GM21825 (cell line): Measurements from ENCODE around the gene BLZF1.
"Not testable (repeated sequence)": the region's sequence is repeated elsewhere in the genome, so short reads cannot be mapped to it uniquely, and the experiment has no call there.

ENCODE experiments used
- ATAC-seq: cut with Tn5 transposase; IDR thresholded peaks from one replicate; pipeline ENCODE4 v1.9.1; 2021; ENCODE audit warnings: mild to moderate bottlenecking, moderate library complexity; ENCODE audit not compliant: unreplicated experiment

The BLZF1 gene

GRCh38 chr1:169360415-169360814 lies 7.6 kb upstream of the BLZF1 start:
- no peak for ATAC-seq

GRCh38 chr1:169361281-169361680 lies 6.7 kb upstream of the BLZF1 start:
- no peak for ATAC-seq

GRCh38 chr1:169363046-169363730 lies 4.8 kb upstream of the BLZF1 start:
- no peak for ATAC-seq

DNA sequence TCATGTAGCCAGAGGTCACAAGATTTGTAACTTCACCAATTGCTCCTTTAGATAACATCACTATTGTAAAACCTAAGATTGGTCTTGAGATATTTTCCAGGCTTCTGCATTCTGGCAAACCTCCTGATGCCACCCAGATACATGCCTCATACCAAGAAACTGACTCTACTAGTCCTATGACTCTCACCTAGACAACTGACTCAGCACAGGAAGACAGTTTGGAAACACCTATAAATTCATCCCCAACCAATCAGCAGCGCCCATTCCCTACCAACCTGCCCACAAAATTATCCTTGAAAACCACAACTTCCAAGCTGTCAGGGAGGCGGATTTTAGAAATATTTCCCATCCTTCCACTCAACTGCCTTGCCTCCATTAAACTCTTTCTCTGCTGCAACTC lies 3.0 kb upstream of the BLZF1 start:
- ATAC-seq: no peak

DNA sequence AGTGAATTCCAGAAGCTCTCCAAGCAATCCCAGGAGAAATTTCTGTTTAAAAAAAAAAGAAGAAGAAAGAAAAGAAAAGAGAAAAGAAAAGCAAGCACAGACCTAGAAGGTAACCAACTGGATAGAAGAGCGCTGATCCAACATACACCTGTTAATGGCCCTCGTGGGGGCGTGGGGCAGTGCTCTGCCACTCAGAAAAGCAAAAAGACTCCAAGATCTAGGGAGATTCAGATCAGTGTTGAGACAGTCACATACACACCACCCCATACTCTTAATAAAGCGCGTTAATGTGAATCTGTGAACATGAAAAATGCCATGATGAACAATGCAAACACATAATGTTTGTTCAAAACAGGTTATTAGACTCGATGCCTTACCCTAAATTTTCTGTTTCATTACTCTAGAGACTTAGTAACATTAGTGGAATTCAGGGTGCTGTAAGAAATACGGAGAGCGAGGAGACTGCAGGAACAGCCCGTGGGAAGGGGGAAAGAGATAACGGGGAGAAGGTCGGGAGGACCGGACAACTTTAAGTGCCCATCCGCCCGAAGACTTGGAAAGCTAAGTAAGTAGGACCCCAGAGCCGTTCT lies 804 bp upstream of the BLZF1 start:
- ATAC-seq: no peak

DNA sequence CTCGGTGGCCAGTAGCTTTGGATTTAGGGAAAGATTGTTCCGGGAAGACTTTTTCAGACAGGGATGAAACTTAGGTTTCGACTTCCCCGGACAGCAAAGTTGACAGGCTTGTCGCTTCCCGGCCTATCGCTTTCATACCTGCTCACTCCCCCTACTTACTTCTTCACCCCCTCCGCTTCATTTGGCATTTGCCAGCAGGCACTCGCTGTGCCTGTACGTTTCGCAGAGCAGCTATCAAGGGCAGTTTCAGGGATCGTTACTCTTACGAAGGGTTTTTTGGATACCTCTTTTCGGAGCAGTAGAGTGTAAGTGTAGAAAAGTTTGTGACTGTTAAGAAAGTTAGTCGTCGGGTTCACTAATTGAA lies 393 bp downstream of the BLZF1 start:
- ATAC-seq: no peak

GRCh38 chr1:169371404-169371803 lies 3.4 kb downstream of the BLZF1 start:
- ATAC-seq: no peak

- ATAC-seq: no peak
Measured at GRCh38 chr1:169381162-169381561, 13.2 kb downstream of the BLZF1 start.

DNA sequence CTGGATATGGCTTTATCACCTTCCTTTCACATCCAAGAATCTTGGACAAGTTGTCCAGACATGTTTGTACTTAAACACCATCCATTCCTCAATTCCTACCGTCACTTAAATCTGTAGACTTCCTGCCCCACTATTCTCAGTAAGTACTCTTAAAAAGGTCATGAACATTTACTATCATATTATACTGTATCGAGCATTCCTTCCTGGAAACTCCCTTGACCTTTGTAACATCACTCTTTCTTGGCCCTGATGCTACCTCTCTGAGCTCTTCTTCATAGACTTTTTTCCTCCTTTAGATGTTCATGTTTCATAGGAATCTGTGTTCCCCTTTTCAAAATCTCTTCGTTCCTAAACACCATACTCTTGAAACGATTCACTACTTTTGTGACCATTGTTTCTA lies 15.5 kb downstream of the BLZF1 start:
- no peak for ATAC-seq

DNA sequence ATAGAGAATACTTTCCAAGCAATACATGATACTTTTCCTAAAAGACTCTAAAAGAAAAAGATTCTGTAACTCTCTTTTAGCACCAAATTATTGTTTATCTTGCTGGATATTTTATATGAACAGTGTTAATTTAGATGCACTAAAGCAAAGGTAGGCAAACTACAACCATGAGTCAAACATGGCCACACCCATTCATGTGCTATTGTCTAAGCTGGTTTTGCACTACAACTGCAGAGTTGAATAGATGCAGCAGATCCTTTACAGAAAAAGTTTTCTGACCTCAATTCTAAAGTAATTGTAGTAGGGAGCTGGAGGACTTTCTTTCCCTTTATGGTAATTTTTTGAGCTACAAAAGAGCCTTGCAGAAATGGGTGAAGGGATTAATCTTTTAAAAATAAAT lies 19.4 kb downstream of the BLZF1 start:
- ATAC-seq: no peak

DNA sequence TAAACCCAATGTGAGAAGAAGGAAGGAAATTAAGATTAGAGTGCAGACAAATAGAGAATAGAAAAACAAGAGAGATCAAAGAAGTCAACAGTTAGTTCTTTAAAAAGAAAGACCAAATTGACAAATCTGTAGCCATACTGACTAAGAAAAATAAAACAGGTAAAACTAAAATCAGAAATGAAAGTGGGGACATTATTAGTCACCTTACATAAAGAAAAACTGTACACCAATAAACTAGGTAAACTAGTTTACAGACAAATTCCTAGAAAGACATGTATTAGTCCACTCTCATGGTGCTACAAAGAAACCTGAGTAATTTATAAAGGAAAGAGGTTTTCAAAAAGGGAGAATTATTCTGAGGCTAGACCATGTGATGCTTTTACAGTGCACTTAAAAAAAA lies 22.3 kb downstream of the BLZF1 start:
- peak; percentile 70 for ATAC-seq

DNA sequence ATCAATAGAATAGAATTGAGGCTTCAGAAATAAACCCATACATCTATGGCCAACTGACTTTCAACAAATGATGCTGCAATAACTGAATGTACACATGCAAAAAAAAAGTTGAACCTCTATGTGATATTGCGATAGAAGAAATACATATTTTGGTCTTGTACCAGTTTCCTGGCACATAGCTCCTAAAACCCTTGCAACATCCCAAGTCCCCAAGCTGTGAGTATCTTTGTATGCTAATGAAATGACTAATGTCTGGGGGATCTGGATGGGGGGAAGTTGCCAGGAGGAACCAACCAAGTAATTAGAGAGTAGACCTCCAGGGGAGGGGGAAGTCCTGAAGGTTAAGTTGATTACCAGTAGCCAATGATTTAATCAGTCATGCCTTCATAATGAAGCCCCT lies 24.4 kb downstream of the BLZF1 start:
- no peak for ATAC-seq

DNA sequence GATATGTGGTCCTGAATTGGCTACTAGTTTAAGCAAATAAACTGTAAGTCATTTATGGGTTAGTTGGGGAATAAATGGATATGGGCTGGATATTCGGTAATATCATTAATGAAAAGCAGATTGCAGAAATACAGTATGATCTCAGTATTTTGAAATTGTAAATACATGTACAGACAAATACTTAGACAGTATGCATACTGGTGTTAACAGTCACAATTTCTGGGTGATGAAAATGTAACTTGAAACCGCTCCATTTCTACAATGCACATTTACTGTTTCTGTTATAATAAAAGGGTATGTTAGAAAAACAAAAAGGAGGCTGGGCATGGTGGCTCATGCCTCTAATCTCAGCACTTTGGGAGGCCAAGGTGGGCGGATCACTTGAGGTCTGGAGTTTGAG lies 28.0 kb downstream of the BLZF1 start:
- no peak for ATAC-seq

DNA sequence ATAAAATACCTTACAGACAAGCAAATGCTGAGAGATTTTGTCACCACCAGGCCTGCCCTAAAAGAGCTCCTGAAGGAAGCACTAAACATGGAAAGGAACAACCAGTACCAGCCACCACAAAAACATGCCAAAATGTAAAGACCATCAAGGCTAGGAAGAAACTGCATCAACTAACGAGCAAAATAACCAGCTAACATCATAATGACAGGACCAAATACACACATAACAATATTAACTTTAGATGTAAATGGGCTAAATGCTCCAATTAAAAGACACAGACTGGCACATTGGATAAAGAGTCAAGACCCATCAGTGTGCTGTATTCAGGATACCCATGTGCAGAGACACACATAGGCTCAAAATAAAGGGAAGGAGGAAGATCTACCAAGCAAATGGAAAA lies 34.6 kb downstream of the BLZF1 start:
- not testable (repeated sequence) for ATAC-seq

DNA sequence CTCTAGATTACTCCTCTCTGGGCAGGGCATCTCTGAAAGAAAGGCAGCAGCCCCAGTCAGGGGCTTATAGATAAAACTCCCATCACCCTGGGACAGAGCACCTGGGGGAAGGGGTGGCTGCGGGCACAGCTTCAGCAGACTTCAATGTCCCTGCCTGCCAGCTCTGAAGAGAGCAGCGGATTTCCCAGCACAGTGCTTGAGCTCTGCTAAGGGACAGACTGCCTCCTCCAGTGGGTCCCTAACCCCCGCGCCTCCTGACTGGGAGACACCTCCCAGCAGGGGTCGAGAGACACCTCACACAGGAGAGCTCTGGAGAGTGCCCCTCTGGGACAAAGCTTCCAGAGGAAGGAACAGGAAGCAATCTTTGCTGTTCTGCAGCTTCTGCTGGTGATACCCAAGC lies 40.3 kb downstream of the BLZF1 start:
- not testable (repeated sequence) for ATAC-seq

DNA sequence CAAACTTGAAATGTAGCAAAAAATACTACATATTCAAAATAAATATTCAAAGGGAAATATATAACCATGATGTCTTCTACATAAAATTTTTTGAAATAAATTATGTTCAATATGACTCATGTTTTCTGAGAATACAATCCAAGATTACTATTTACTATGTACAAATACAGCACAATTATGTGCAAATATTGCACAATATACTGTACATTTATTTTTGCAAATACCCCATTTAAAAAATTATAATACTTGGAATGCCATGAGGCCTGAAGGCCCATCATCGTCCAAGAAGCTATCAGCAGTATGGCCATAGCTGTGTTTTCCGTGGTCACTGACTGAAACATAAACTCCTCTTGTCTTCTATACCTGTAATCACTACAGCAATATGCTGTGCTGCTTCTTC lies 47.0 kb downstream of the BLZF1 start:
- no peak for ATAC-seq

DNA sequence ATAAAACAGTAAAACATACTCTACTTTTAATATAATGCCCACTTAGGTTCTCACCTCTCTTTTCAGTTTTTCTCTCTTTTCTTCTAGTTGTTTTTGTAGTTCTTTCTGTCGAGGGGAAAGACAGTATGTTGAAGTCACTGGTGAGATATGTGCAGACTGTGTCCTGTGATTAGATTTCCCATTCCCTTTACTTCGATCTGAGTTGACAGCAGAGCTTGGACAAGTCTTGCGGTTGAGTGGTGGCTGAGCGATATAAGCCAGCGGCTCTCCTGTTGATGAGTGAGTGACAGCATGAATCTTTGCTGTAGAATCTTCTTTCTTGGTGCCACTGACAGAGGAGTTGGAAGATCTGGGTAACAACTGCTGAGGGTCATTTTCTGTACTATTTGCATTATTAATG lies 53.3 kb downstream of the BLZF1 start:
- no peak for ATAC-seq

DNA sequence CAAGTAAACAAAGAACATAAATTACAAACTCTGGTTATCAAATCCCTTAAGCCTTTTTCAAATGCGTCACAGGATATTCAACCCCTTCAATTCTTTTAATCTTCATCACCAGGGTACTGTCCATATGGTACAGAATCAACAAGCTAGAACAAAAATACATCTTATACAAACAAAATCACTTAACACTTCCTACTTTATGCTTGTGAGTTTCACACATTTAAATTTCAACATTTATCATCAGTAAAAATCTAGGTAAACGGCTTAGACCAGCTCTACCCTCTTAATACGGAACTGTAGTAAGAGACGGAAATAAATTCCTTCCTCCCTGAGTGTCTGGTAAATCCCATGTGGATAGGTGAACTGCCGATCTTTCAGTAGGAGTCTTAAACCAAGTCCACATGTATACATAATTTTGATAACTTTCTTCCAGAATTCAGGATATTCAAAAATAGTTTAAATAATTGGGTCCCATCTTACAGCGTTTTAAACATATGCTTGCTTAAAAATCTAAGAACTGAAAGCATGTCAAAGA lies 58.2 kb downstream of the BLZF1 start:
- ATAC-seq: no peak

DNA sequence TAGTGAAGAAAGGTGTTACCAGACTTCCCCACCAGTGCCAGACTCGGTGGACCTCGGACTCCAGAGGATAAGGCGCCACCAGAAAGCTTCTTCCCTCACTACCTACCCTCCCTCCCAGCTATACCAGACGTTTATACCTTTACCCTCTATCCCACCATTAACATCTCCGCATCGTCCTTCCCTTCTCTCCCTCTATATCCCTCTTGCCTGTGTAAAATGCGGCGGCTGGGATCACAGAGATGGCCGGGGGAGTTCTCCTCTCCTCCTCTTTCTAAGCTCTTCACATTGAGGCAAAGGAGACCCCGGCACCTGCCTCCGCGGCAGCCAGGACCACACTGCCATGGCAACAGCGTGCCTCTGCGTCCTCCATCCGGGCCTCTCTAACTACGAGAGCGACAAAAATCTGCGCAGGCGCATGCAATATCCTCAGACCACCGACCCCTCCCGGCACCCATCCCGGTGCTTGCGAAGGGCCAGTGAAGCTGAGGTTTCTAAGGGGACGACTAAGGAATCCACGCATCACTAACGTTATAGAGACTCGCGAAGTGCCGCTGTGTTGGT lies 59.2 kb downstream of the BLZF1 start, which contains the start of gene CCDC181:
Gene CCDC181 (minus strand): TSS at position 394 of the 561 bp plus-strand sequence. CDS start 2,547 bp downstream, outside the sequence.
- peak; percentile 80 for ATAC-seq
